Measurements from ENCODE around the gene MGMT.

MGMT gene

GRCh38 chr10:129774736-129775401 lies 307.8 kb downstream of the MGMT start:
- no peak for DNase-seq (ENCODE audit: low read depth)

GRCh38 chr10:129775681-129776080 lies 308.6 kb downstream of the MGMT start:
- no peak for DNase-seq (ENCODE audit: low read depth)

- no peak for DNase-seq (ENCODE audit: low read depth)
Measured at GRCh38 chr10:129777687-129778086, 310.6 kb downstream of the MGMT start.

- no peak for DNase-seq (ENCODE audit: low read depth)
Measured at GRCh38 chr10:129778571-129778970, 311.5 kb downstream of the MGMT start.

- DNase-seq (ENCODE audit: low read depth) = no peak
Measured at GRCh38 chr10:129779126-129780111, 312.4 kb downstream of the MGMT start.

- no peak for DNase-seq (ENCODE audit: low read depth)
Measured at GRCh38 chr10:129780198-129780597, 313.2 kb downstream of the MGMT start.

- DNase-seq (ENCODE audit: low read depth) = no peak
Measured at GRCh38 chr10:129780901-129781795, 314.1 kb downstream of the MGMT start.

- no peak for DNase-seq (ENCODE audit: low read depth)
Measured at GRCh38 chr10:129784291-129784690, 317.2 kb downstream of the MGMT start.

GRCh38 chr10:129784891-129785290 lies 317.9 kb downstream of the MGMT start:
- no peak for DNase-seq (ENCODE audit: low read depth)

- DNase-seq (ENCODE audit: low read depth) = no peak
Measured at GRCh38 chr10:129785536-129785981, 318.5 kb downstream of the MGMT start.

GRCh38 chr10:129786216-129786615 lies 319.2 kb downstream of the MGMT start:
- no peak for DNase-seq (ENCODE audit: low read depth)

GRCh38 chr10:129787557-129787956 lies 320.5 kb downstream of the MGMT start:
- DNase-seq (ENCODE audit: low read depth) = no peak

- DNase-seq (ENCODE audit: low read depth) = no peak
Measured at GRCh38 chr10:129788215-129788614, 321.2 kb downstream of the MGMT start.

GRCh38 chr10:129790715-129791446 lies 323.8 kb downstream of the MGMT start:
- DNase-seq (ENCODE audit: low read depth) = no peak

- DNase-seq (ENCODE audit: low read depth) = no peak
Measured at GRCh38 chr10:129792141-129792540, 325.1 kb downstream of the MGMT start.

- DNase-seq (ENCODE audit: low read depth) = no peak
Measured at GRCh38 chr10:129792864-129793263, 325.8 kb downstream of the MGMT start.

GRCh38 chr10:129793479-129793878 lies 326.4 kb downstream of the MGMT start:
- no peak for DNase-seq (ENCODE audit: low read depth)

- DNase-seq (ENCODE audit: low read depth) = no peak
Measured at GRCh38 chr10:129793996-129794395, 327.0 kb downstream of the MGMT start.

- DNase-seq (ENCODE audit: low read depth) = no peak
Measured at GRCh38 chr10:129796710-129797420, 329.8 kb downstream of the MGMT start.

- no peak for DNase-seq (ENCODE audit: low read depth)
Measured at GRCh38 chr10:129799942-129800341, 332.9 kb downstream of the MGMT start.
